DOHH2 (cell line): ENCODE data around the gene RCL1.

Experiments used
- EZH2phosphoT487 ChIP-seq: fragments of 200-600 bp; sonication (generic); IDR thresholded peaks from 2 replicates; pipeline ENCODE4 v1.6.1; 2017; ENCODE audit warnings: borderline replicate concordance, mild to moderate bottlenecking, antibody characterized with exemption, low read length, moderate library complexity, mixed read lengths
- TF ChIP-seq, protein P1 (sequence below): fragments of 200-600 bp; sonication (generic); IDR thresholded peaks from one replicate; pipeline ENCODE4 v1.5.1; 2014; ENCODE audit warnings: antibody characterized with exemption, mild to moderate bottlenecking, low read depth, low read length; ENCODE audit not compliant: poor library complexity, severe bottlenecking

DNA sequence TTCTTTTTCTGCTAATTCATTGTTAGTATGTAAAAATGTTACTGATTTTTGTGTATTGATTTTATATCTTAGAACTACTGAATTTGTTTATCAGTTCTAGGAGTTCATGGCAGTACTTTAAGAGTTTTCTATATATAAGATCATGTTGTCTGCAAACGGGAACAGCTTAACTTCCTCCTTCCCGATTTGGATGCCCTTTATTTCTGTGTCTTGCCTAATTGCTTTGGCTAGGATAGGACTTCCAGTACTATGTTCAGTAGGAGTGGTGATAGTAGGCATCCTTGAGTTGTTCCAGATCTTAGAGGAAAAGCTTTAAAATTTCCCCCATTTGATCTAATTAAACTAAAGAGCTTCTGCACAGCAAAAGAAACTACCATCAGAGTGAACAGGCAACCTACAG, 20.1 kb downstream of the RCL1 start:
- TF ChIP-seq, protein P1, sequence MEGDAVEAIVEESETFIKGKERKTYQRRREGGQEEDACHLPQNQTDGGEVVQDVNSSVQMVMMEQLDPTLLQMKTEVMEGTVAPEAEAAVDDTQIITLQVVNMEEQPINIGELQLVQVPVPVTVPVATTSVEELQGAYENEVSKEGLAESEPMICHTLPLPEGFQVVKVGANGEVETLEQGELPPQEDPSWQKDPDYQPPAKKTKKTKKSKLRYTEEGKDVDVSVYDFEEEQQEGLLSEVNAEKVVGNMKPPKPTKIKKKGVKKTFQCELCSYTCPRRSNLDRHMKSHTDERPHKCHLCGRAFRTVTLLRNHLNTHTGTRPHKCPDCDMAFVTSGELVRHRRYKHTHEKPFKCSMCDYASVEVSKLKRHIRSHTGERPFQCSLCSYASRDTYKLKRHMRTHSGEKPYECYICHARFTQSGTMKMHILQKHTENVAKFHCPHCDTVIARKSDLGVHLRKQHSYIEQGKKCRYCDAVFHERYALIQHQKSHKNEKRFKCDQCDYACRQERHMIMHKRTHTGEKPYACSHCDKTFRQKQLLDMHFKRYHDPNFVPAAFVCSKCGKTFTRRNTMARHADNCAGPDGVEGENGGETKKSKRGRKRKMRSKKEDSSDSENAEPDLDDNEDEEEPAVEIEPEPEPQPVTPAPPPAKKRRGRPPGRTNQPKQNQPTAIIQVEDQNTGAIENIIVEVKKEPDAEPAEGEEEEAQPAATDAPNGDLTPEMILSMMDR = no peak
- TF ChIP-seq EZH2phosphoT487 = no peak
